M059J (cell line): Measurements from ENCODE around the gene BOC. TPM values are rescaled to one million over a fixed set of nuclear protein-coding genes. Genes with fewer than 3 reads are reported as not detected.

Experiments
- DNase-seq: peaks from one replicate; pipeline ENCODE4 v3.0.0-alpha.2; 2012; ENCODE audit warnings: low read depth
- total RNA-seq: library from RNA; depleted of rRNA; stranded (reverse); fragments of >200 nt; shearing (Covaris generic); gene quantifications from 2 replicates; pipeline ENCODE4 v1.2.3, GENCODE V29; 2014

Gene BOC
- total RNA-seq, 1 experiment from 2014 or later, result 12.5 TPM

- DNase-seq, result peak; percentile 90
These were observed 75.9 kb downstream of the BOC start for GRCh38 chr3:113287111-113287802.

DNA sequence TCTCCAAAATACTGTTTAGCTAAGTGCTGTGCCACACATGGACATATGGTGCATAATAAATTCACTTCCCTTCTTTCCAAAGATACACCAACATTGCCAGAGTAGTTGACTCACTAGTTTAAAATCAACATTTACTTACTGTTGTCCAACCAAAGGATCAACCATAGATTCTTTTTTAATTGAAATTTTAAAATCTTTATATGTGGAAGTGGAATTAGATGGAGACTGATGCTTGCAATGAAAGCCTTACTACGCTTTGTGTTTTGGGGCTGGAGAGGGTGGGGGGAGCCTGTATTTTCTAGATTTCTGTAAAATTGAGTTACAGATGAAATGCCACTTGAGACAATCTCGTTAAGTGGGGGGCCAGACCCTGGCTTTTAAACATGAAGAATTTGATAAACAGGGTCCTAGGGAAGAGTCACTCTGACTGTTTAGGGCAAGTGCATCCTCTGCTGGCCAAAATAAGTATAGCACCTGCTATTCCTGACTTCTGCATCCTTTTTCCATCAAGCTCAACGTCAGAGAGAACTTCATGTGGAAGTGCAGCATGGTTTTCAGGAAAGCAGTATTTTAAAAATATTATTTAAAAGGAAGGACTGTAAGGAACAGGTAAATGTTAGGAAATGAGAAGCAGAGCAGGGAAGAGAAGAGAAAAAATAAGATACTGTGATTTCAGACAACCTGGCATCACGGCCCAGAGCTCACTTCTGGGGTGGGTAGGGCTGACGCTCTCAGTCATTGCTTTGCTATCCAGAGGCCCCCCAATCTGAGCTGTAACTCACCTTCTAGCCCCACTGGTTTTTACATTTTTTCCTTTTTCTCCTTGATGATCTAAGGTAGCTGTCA is 76.7 kb downstream of the BOC start:
- DNase-seq, result peak; percentile 70

DNA sequence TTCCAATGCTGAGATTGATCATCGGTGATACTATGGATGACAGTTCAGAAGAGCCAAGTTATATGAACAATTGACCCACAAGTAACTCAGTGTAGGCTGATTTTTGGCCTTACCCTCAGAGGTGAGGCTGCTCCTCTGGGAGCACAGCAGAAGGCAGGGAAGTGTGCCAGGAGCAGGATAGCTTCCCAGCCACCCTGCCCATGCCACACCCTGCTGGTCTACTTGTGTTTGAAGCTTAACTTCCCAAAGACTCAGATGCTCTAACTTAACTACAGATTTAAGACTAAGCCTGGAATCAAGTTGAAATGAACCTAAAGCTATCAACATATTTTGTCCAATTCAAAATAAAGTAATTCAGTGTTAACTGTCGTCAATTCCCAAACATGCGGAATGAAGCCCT is 77.5 kb downstream of the BOC start:
- DNase-seq, result no peak

- DNase-seq, result no peak
These were observed 80.2 kb downstream of the BOC start for GRCh38 chr3:113291572-113291971.

- no peak for DNase-seq
These were observed 81.6 kb downstream of the BOC start for GRCh38 chr3:113292933-113293332.

GRCh38 chr3:113293348-113293747 is 82.0 kb downstream of the BOC start:
- no peak for DNase-seq

- DNase-seq, result peak; percentile 28
These were observed 84.1 kb downstream of the BOC start for GRCh38 chr3:113295463-113295862.

DNA sequence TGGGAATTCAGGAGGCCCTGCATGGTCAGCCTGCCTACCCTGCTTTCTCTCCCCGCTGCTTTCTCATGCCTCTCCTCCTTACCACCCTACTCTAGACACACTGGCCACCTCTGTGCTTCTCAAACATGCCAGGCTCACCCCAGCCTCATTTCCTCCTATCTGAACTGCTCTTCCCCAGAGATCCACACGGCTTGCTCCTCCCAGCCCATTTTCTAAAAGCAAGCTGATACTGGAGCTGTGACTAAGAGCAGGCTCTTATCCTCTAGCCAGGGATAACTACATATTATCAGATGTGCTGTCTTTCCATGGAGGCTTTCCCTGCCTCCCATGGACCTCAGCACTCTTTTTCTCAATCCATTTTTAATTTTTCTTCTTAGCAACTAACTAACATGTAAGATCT is 85.9 kb downstream of the BOC start:
- no peak for DNase-seq

DNA sequence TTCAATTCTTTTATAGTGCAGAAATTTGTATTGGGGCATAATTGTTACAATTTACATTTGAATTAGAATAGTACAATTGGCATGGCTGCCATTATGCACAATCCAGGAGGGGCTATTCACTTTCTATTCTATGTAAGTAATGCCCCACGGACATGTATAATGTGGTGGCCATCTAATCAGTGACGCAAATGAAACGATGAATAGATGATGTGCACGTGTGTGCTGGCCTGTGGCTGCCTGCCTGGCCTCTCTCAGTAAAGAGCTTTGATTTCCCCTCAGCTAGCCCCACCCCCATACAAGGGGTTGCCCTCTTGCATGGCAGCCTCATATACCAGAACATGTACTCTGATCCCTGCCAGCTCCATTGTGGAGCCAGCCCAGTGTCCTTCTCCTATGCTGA is 86.5 kb downstream of the BOC start:
- no peak for DNase-seq

DNA sequence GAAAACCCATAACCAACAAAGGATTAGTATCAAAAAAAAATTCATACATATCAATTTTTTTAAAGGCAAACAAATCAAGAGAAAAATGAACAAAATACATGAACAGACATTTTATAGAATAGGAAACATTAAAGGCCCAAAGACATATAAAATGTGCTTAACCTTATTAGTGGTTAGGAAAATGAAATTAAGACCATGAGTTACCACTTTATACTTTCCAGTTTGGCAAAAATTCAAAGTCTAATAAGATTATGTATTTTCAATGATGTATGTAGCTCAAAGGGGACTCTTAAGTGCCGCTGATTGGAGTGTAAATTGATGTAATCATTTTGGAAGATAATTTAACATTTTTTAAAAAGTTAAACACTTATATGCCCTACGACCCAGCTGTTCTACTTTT is 89.2 kb downstream of the BOC start:
- no peak for DNase-seq

- no peak for DNase-seq
These were observed 92.7 kb downstream of the BOC start for GRCh38 chr3:113304102-113304501.

GRCh38 chr3:113304856-113305540 is 93.6 kb downstream of the BOC start:
- no peak for DNase-seq

DNA sequence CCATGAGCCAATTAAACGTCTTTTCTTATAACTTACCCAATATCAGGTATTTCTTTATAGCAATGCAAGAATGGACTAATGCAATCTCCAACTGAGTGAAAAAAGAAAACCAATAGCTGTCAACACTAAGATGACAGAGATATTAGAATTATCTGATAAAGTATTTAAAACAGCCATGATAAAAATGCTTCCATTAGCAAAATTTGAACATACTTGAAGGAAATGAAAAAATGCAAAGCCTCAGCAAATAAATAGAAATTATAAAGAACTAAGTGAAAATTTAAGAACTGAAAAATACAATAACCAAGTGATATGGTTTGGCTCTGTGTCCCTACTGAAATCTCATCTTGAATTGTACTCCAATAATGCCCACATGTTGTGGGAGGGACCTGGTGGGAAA is 99.6 kb downstream of the BOC start:
- DNase-seq, result no peak

GRCh38 chr3:113312416-113312815 is 101.1 kb downstream of the BOC start:
- DNase-seq, result no peak

- no peak for DNase-seq
These were observed 103.6 kb downstream of the BOC start for GRCh38 chr3:113314923-113315322.

- no peak for DNase-seq
These were observed 118.4 kb downstream of the BOC start for GRCh38 chr3:113329757-113330156.

- no peak for DNase-seq
These were observed 119.4 kb downstream of the BOC start for GRCh38 chr3:113330742-113331141.

- DNase-seq, result no peak
These were observed 119.8 kb downstream of the BOC start for GRCh38 chr3:113331187-113331586.
